ENCODE data around the gene RYR1. TPM values are rescaled to one million over a fixed set of nuclear protein-coding genes. Genes with fewer than 3 reads are reported as not detected.
"Not testable (repeated sequence)": the region's sequence is repeated elsewhere in the genome, so short reads cannot be mapped to it uniquely, and the experiment has no call there.

Gene RYR1
- total RNA-seq, 1 donor from 2014 or later, result 1.3 TPM

GRCh38 chr19:38395381-38396114 lies 37.9 kb upstream of the RYR1 start:
- intact Hi-C loops (cut with DNase I), result no loop called here
- no peak for DNase-seq (ENCODE audit: low spot score)

DNA sequence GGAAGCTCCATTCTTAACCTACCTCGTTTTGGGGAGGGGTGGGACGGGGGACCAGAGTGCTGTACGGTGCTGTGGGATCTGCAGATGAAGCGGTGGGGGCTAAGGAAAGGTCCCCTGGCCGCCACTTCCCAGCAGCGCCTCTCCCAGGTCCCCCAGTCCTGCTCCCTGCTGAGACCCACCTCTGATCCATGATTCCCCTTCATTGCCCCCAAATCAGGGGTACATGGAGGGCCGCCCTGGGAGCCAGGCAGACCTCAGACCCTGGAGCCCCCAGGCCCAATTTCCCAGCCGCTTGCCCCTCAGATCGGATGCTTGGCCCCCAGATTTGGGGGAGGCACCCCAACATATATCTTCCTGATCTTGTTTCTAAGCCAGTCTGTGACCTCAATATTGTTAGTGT lies 34.4 kb upstream of the RYR1 start:
- intact Hi-C loops (cut with DNase I), result no loop called here
- DNase-seq (ENCODE audit: low spot score), result no peak

- intact Hi-C loops (cut with DNase I), result no loop called here
- DNase-seq (ENCODE audit: low spot score), result no peak
Observed at GRCh38 chr19:38399537-38399936, 34.0 kb upstream of the RYR1 start.

DNA sequence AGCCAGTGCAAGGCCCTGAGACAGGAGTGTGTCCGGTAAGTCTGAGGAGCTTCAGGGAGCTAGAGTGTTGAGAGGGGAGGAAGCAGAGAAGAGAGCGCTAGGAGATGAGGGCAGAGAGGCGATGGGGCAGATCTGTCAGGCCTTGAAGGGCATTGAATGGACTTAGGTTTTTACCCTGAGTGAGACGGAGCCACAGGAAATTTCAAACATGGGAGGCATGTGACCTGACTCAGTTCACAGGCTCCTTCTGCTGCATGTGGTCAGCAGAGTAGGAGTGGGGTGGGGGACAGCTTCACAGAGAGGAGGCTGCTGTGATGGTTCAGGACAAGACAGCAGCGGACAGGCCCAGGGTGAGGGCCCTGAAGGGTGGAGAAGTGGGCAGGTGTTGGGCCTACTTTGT lies 33.1 kb upstream of the RYR1 start:
- no peak for DNase-seq (ENCODE audit: low spot score)
- intact Hi-C loops (cut with DNase I), result loop anchor here (5.0 kb wide), 2 partner anchors 217 to 532 kb away; partner anchors contain the start of genes EIF3K, MAP4K1, MRPS12 and SARS2

DNA sequence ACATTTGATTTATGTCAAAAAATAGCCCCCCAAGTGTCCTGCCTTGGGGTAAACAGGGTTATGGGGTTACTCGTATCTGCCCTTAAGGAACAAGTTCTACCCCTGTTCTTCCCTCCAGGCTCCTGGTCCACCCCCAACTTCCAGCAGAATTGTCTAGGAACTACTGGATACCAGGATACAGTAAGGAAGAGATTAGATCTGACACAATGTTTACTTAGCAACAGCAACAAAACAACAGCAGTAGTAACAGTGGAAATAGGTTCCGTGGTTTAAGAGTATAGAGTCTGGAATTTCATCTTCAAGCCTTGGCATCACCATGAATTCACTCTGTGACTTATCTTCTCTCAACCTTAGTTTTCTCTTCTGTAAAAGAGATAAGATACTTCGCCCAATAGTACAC lies 32.3 kb upstream of the RYR1 start:
- DNase-seq (ENCODE audit: low spot score), result no peak
- intact Hi-C loops (cut with DNase I), result loop anchor here (5.0 kb wide), 2 partner anchors 216 to 531 kb away; partner anchors contain the start of genes EIF3K, MAP4K1, MRPS12 and SARS2

- intact Hi-C loops (cut with DNase I), result loop anchor here (2.0 to 5.0 kb wide), 4 partner anchors 28 to 530 kb away; partner anchors contain the start of genes EIF3K, MAP4K1, MRPS12 and PSMD8
- DNase-seq (ENCODE audit: low spot score), result no peak
Observed at GRCh38 chr19:38402623-38402966, 30.9 kb upstream of the RYR1 start.

DNA sequence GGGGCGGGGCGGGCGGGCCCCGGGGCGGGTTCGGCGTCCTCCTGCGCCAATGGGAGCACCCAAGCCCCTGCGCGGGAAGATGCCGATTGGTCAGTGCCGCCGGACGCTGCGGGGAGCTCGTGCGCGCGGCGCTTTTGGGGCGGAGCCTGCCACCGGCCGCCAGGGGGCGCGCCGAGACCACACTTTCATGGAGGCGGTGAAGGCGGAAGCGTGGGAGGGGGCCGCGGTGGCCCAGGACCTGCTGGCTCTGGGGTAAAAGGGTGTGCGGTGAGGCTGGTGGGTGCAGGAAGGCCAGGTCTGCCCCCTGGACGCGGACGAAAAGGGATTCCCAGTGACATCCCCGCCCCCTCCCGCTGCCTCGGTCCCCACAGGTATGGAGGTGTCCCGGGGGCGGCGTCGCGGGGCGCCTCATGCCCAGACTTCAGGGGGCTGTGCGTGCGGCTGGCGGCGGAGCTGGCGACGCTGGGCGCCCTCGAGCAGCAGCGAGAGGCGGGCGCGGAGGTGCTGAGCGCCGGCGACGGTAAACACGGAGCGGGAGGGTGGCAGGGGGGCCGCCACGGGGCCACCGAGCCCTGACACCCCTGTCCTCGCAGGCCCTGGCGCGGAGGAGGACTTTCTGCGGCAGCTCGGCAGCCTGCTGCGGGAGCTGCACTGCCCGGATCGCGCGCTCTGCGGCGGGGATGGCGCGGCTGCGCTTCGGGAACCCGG lies 30.4 kb upstream of the RYR1 start, which contains the start of gene FAM98C:
Gene FAM98C (plus strand): TSS at position 127 of the 708 bp plus-strand sequence. CDS start 61 bp downstream, at position 188.
- intact Hi-C loops (cut with DNase I), result loop anchor here (2.0 to 5.0 kb wide), 4 partner anchors 28 to 529 kb away; partner anchors contain the start of genes EIF3K, MAP4K1, MRPS12 and PSMD8

DNA sequence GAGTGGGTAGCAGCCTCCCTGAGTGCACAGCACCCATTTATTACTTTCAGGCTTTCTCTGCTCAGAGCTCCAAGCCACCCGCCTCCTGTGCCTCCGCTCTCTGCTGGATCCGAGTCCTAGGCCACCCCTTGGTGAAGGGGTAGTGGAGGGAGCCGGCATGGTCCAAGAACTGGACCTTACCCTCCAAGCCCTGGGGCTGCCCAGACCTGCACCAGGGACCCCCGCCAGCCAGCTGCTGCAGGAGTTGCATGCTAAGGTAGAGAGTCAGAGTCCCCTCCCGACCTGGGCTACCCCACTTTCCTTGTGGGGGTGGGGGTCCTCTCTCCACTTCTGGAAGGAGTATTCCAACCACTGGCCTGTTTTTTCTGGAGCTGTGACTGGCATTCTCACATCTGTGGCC lies 28.6 kb upstream of the RYR1 start:
- no peak for DNase-seq (ENCODE audit: low spot score)
- intact Hi-C loops (cut with DNase I), result loop anchor here (5.0 kb wide), 2 partner anchors 212 to 527 kb away; partner anchors contain the start of genes EIF3K, MAP4K1, MRPS12 and SARS2

More for the DNA sequence above, 30.4 kb upstream of the RYR1 start, which contains the start of gene FAM98C:
- DNase-seq (ENCODE audit: low spot score), result peak; percentile 99

- intact Hi-C loops (cut with DNase I), result no loop called here
- no peak for DNase-seq (ENCODE audit: low spot score)
Observed at GRCh38 chr19:38405276-38405675, 28.2 kb upstream of the RYR1 start.

GRCh38 chr19:38409631-38410133 lies 23.8 kb upstream of the RYR1 start:
- intact Hi-C loops (cut with DNase I), result no loop called here
- no peak for DNase-seq (ENCODE audit: low spot score)

DNA sequence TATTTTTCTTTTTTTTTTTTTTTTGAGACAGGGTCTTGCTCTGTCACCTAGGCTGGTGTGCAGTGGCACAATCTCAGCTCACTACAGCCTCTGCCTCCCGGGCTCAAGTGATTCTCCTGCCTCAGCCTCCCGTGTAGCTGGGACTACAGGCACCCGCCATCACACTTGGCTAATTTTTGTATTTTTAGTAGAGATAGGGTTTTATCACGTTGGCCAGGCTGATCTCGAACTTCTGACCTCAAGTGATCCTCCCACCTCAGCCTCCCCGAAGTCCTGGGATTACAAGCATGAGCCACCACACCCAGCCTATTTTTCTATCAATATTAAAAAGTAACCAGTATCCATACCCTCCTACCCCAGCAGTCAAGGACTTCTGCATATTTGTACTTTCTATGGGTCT lies 23.1 kb upstream of the RYR1 start:
- intact Hi-C loops (cut with DNase I); DNase-seq (ENCODE audit: low spot score): not testable (repeated sequence)

DNA sequence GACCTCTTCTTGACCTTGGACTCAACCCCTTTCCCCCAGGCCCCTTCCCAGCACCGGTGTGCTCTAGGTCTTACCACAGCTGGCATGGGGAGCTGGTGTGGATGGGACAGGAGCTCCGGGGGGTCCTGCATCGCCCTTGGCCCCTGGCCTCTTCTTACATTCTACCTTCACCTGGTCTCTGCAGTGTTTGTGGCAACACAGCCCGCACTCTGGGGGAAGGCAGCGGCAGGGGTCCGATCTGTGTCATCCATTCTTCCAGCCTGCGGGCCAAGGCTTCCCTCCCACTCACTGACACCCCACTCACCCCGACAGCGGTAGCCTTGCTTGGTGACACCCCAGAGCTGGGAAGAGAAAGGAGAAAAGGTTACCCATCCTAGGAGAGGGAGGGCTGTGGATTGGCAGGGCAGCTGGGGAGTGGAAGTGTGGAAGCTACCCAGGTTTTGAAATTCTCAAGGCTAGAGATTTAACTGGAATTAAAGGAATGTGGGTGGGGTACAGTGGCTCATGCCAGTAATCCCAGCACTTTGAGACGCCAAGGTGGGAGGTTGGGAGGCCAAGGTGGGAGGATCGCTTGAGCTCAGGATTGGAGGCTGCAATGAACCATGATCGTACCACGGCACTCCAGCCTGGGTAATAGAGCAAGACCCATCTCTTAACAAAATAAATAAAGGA lies 22.3 kb upstream of the RYR1 start:
- intact Hi-C loops (cut with DNase I), result no loop called here
- no peak for DNase-seq (ENCODE audit: low spot score)

- DNase-seq (ENCODE audit: low spot score); intact Hi-C loops (cut with DNase I): not testable (repeated sequence)
Observed at GRCh38 chr19:38411898-38412297, 21.6 kb upstream of the RYR1 start.

GRCh38 chr19:38412491-38412890 lies 21.0 kb upstream of the RYR1 start:
- intact Hi-C loops (cut with DNase I), result no loop called here

GRCh38 chr19:38412961-38413360 lies 20.5 kb upstream of the RYR1 start:
- DNase-seq (ENCODE audit: low spot score), result no peak
- intact Hi-C loops (cut with DNase I), result no loop called here

More at GRCh38 chr19:38412491-38412890, 21.0 kb upstream of the RYR1 start:
- DNase-seq (ENCODE audit: low spot score), result no peak

DNA sequence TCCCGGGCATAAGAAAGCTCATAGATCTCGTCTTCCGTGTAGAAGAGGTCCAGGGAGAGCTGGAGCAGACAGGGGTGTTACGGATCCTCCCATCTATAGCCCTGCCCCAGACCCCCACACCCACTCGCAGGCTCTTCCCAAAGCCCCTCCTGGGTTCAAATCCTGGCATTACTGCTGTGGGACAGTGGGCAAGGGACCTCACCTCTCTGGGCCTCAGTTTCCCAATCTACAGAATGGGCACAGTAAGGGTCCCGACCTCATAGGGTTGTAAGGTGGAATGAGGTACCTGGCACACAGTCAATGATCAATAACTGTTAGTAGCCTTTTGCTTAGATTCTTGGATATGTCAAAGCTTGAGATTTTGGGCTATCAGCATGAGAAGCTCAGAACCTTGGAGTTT lies 20.1 kb upstream of the RYR1 start:
- intact Hi-C loops (cut with DNase I), result no loop called here
- DNase-seq (ENCODE audit: low spot score), result no peak

DNA sequence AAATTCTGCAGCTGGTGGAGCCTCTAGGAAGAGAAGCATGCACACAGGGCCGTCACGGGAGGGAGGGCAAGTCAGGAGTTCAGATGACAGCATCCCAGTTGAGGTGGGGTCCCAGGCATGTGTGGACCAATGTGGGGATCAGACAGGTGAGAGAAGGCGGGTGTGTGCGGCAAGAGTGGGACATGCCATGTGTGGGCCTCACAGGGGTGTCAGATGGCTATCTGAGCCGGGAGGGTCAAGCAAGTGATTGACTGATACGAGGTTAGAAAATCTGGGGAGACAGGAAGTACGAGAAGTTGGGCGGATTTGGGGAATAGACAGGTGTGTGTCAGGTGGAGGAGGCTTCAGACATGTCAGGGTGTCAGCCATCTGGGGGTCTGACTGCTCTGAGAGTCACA lies 16.3 kb upstream of the RYR1 start:
- DNase-seq (ENCODE audit: low spot score), result no peak
- intact Hi-C loops (cut with DNase I), result no loop called here

DNA sequence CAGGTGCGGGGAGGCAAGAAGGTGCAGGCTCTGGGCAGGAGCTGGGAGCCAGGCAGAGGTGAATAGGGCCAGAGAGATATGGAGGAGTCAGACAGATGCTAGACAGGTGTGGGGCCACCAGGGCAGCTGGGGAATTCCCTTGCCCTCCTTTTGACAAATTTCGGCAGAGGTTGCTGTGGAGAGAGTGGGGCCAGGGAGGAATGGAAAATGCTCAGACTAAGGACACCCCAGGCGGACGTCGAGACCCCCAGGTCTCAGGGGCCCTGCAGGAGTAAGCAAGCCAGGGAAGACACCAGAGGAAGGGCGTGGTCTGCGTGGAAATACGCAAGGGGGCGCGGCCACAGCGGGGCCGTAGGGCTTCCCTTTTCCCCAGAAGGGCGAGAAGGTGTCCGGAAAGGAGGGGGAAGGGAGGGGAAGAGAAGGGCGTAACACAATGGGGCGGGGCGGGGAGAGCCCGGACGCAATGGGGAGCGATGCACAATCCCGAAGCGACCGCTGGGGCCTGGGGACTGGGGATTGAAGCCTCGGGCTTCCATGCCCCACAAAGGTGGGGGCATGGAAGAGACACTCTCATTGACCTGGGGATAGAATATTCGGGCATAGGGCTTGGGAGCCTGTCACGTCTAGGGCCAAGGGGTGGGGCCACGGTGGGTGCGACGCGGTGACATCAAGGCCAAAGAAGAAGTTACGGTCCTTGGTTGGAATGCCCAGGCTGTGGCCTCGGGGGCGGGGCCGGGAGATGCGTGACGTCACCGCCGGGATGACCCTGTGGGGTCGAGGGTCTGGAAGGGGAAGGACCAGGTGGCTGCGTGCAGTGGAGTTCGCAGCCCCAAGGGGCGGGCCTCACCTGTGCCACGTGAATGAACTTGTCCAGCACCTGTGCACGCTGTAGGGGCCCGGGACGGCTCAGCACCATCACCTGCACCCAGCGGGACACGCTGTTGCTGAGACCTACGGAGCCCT lies 15.7 kb upstream of the RYR1 start:
- DNase-seq (ENCODE audit: low spot score), result peak; percentile 94
- intact Hi-C loops (cut with DNase I), result no loop called here

GRCh38 chr19:38420935-38421334 lies 12.6 kb upstream of the RYR1 start:
- no peak for DNase-seq (ENCODE audit: low spot score)
- intact Hi-C loops (cut with DNase I), result no loop called here

All from cardiac septum (tissue), 1 donor.